ENCODE results near the gene ID4.

The ID4 gene

GRCh38 chr6:19860235-19860877 is 23.2 kb downstream of the ID4 start:
- no peak for TF ChIP-seq CTCF (IDR thresholded peaks at IDR 0.05; ENCODE audit: low read depth, low read length)
- no peak overlapping the region for H3K4me3 ChIP-seq (ENCODE audit: low read depth, low read length)

- H3K4me3 ChIP-seq (ENCODE audit: low read depth, low read length), result no peak overlapping the region
- TF ChIP-seq CTCF (IDR thresholded peaks at IDR 0.05; ENCODE audit: low read depth, low read length), result no peak
These were observed 27.1 kb downstream of the ID4 start for GRCh38 chr6:19864285-19864684.

- H3K4me3 ChIP-seq (ENCODE audit: low read depth, low read length), result no peak overlapping the region
- no peak for TF ChIP-seq CTCF (IDR thresholded peaks at IDR 0.05; ENCODE audit: low read depth, low read length)
These were observed 28.0 kb downstream of the ID4 start for GRCh38 chr6:19865178-19865577.

DNA sequence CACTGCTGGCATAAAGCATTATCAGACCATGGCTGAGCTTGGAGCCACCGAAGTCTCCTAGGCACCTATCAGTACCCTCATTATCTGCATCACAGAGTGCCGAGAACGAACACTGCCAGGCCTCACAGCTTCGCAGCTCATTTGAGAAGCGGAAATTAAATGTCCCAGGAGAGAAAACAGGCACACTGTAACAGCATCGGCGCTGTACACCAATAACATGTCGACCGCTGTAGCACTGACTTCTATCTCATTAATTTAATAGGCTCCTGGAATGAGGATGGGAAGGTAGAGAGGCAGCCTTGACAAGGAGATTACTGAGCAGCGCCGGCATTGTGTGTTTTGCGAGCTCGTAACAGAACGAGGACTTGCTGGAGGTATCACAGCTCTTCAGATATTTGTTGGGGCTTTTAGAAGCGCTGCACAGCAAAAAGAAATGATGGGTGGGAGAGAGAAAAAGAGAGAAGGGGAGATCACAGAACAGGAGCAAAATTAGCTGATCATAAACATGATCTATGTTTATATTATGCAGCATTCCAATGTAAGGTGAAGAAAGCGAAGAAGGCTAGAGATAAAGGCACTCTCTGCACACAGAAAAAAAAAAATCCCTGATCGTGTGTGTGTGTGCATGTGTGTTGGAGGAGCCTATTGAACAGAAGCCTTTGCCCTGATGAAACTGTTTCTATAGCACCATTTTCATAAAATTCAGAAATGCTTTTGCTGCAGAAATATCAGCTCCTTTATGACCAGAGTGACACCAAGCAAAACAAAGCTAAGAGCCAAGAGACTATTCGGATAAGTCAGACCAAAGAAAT is 29.2 kb downstream of the ID4 start:
- TF ChIP-seq CTCF (IDR thresholded peaks at IDR 0.05; ENCODE audit: low read depth, low read length), result no peak
- H3K4me3 ChIP-seq (ENCODE audit: low read depth, low read length), result no peak overlapping the region

- H3K4me3 ChIP-seq (ENCODE audit: low read depth, low read length), result no peak overlapping the region
- no peak for TF ChIP-seq CTCF (IDR thresholded peaks at IDR 0.05; ENCODE audit: low read depth, low read length)
These were observed 29.9 kb downstream of the ID4 start for GRCh38 chr6:19866985-19867627.

GRCh38 chr6:19869464-19869863 is 32.3 kb downstream of the ID4 start:
- TF ChIP-seq CTCF (IDR thresholded peaks at IDR 0.05; ENCODE audit: low read depth, low read length), result no peak
- H3K4me3 ChIP-seq (ENCODE audit: low read depth, low read length), result no peak overlapping the region

DNA sequence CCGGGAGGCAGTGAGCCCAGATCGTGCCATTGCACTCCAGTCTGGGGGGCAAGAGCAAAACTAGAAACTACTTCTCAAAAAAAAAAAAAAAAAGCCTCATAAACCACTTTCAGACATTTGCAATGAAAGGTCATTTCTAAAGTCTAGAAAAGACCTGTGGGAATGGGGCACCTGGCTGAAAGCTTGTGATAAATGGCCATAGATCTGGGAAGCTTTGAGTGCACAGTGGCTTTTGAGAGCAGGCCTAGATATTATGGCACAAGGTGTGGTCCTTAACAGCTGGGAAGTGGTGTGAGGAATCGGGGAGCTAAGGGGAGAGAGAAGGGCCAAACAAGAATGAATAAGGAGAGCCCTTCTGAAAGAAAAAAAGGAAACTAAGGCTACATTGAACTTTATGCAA is 33.2 kb downstream of the ID4 start:
- no peak for TF ChIP-seq CTCF (IDR thresholded peaks at IDR 0.05; ENCODE audit: low read depth, low read length)

More for the DNA sequence above, 33.2 kb downstream of the ID4 start:
- no peak overlapping the region for H3K4me3 ChIP-seq (ENCODE audit: low read depth, low read length)
